OCI-LY1 (cell line): ENCODE results near the gene MRGPRX2.

ENCODE experiments used
- H2AFZ ChIP-seq: fragments of 200-600 bp; sonication (generic), shearing (Covaris generic); 2 replicates; pipeline ENCODE4 v1.6.0; 2014; ENCODE audit warnings: antibody characterized with exemption, mild to moderate bottlenecking, low read length
- H3F3A ChIP-seq: fragments of 200-600 bp; sonication (generic), shearing (Covaris generic); 2 replicates; pipeline ENCODE4 v1.6.0; 2014; ENCODE audit warnings: mild to moderate bottlenecking, antibody characterized with exemption, low read length, moderate library complexity; ENCODE audit not compliant: insufficient read depth
- H3K27ac ChIP-seq: fragments of 200-600 bp; sonication (generic); 2 replicates; pipeline ENCODE4 v1.5.1; 2014; ENCODE audit warnings: low read length, mixed run types, mild to moderate bottlenecking, low read depth; ENCODE audit not compliant: poor library complexity, severe bottlenecking
- H3K27me3 ChIP-seq: fragments of 200-600 bp; sonication (generic); 2 replicates; pipeline ENCODE4 v1.6.0; 2014; ENCODE audit warnings: antibody characterized with exemption, mild to moderate bottlenecking, low read length, moderate library complexity; ENCODE audit not compliant: insufficient read depth
- H3K36me3 ChIP-seq: fragments of 200-600 bp; sonication (generic); 2 replicates; pipeline ENCODE4 v1.6.1; 2014; ENCODE audit warnings: mild to moderate bottlenecking, antibody characterized with exemption, low read length, moderate library complexity, mixed read lengths; ENCODE audit not compliant: insufficient read depth
- H3K4me1 ChIP-seq: fragments of 200-600 bp; sonication (generic); 2 replicates; pipeline ENCODE4 v1.5.1; 2014; ENCODE audit warnings: mild to moderate bottlenecking, low read length, moderate library complexity; ENCODE audit not compliant: insufficient read depth, severe bottlenecking
- H3K4me2 ChIP-seq: fragments of 200-600 bp; sonication (generic), shearing (Covaris generic); 2 replicates; pipeline ENCODE4 v1.6.1; 2014; ENCODE audit warnings: low read length
- H3K4me3 ChIP-seq: fragments of 200-600 bp; sonication (generic); 2 replicates; pipeline ENCODE4 v1.5.1; 2014; ENCODE audit warnings: low read length, low read depth, mild to moderate bottlenecking, mixed read lengths; ENCODE audit not compliant: poor library complexity, severe bottlenecking
- H3K79me2 ChIP-seq: fragments of 200-600 bp; shearing (Covaris generic); 2 replicates; pipeline ENCODE4 v1.6.1; 2016; ENCODE audit warnings: mixed run types, low read length, mixed read lengths; ENCODE audit not compliant: insufficient read depth
- H3K9ac ChIP-seq: fragments of 200-600 bp; sonication (generic), shearing (Covaris generic); 2 replicates; pipeline ENCODE4 v1.6.1; 2014; ENCODE audit warnings: mild to moderate bottlenecking, low read length, mixed read lengths
- H3K9me2 ChIP-seq: fragments of 200-600 bp; sonication (generic), shearing (Covaris generic); 2 replicates; pipeline ENCODE4 v1.6.1; 2014; ENCODE audit warnings: low read depth, mild to moderate bottlenecking, low read length, mixed read lengths
- H3K9me3 ChIP-seq: fragments of 200-600 bp; shearing (Covaris generic); 2 replicates; pipeline ENCODE4 v1.6.1; 2014; ENCODE audit warnings: low read length, mixed read lengths
- H4K20me1 ChIP-seq: fragments of 200-600 bp; sonication (generic), shearing (Covaris generic); 2 replicates; pipeline ENCODE4 v1.6.0; 2016; ENCODE audit warnings: mild to moderate bottlenecking, low read length; ENCODE audit not compliant: insufficient read depth
- CTCF ChIP-seq: fragments of 200-600 bp; sonication (generic), shearing (Covaris generic); IDR thresholded peaks from 2 replicates; pipeline ENCODE4 v1.5.1; 2017; ENCODE audit warnings: mild to moderate bottlenecking, antibody characterized with exemption, low read length, moderate library complexity, mixed read lengths
- EZH2 ChIP-seq: fragments of 200-600 bp; sonication (generic), shearing (Covaris generic); IDR thresholded peaks from 2 replicates; pipeline ENCODE4 v1.8.0; 2017; ENCODE audit warnings: borderline replicate concordance, mixed run types, mild to moderate bottlenecking, antibody characterized with exemption, low read length, moderate library complexity, mixed read lengths

The MRGPRX2 gene

GRCh38 chr11:19080579-19080993, 20.1 kb upstream of the MRGPRX2 start:
- Histone ChIP-seq H3K9me2 (no peaks in the 10 kb centered on the region), H3K36me3 (no peaks in the 10 kb centered on the region), H3F3A (no peaks in the 10 kb centered on the region), H3K27me3 (0 out of 2 replicates have a peak, but pooled peaks cover 3% of the 10 kb centered on the region), H3K9ac (no peak overlapping the region), H3K4me1 (no peaks in the 10 kb centered on the region), H3K9me3 (no peaks in the 10 kb centered on the region), H2AFZ (no peak overlapping the region), H4K20me1 (no peaks in the 10 kb centered on the region), H3K27ac (no peak overlapping the region), H3K4me2 (no peak overlapping the region), H3K79me2 (no peaks in the 10 kb centered on the region), H3K4me3 (no peak overlapping the region)
- TF ChIP-seq CTCF (no peak), EZH2 (no peak)

GRCh38 chr11:19079643-19080440, 19.3 kb upstream of the MRGPRX2 start:
- Histone ChIP-seq H3K9me2 (no peaks in the 10 kb centered on the region), H4K20me1 (no peaks in the 10 kb centered on the region), H3K4me2 (no peak overlapping the region), H2AFZ (no peak overlapping the region), H3K27ac (no peak overlapping the region), H3K36me3 (no peaks in the 10 kb centered on the region), H3K27me3 (0 out of 2 replicates have a peak, but pooled peaks cover 3% of the 10 kb centered on the region), H3K4me3 (no peak overlapping the region), H3K4me1 (no peaks in the 10 kb centered on the region), H3F3A (no peaks in the 10 kb centered on the region), H3K9ac (no peak overlapping the region), H3K9me3 (no peaks in the 10 kb centered on the region), H3K79me2 (no peaks in the 10 kb centered on the region)
- TF ChIP-seq CTCF (no peak), EZH2 (no peak)

GRCh38 chr11:19077965-19078364, 17.4 kb upstream of the MRGPRX2 start:
- Histone ChIP-seq H3K79me2 (no peaks in the 10 kb centered on the region), H3K36me3 (no peaks in the 10 kb centered on the region), H3K4me3 (no peak overlapping the region), H3K9me2 (no peaks in the 10 kb centered on the region), H3K27me3 (0 out of 2 replicates have a peak, but pooled peaks cover 3% of the 10 kb centered on the region), H3F3A (no peaks in the 10 kb centered on the region), H4K20me1 (no peaks in the 10 kb centered on the region), H3K9ac (no peak overlapping the region), H3K4me1 (no peaks in the 10 kb centered on the region), H3K4me2 (no peak overlapping the region), H2AFZ (no peak overlapping the region), H3K27ac (no peak overlapping the region), H3K9me3 (no peaks in the 10 kb centered on the region)
- TF ChIP-seq CTCF = no peak
- TF ChIP-seq EZH2 = no peak
